Measurements from ENCODE around the gene CISD3. TPM values are rescaled to one million over a fixed set of nuclear protein-coding genes. Genes with fewer than 3 reads are reported as not detected.

The CISD3 gene
- total and polyA plus RNA-seq, 10 donors: 4.9 to 27.5 (median 14.7) TPM

DNA sequence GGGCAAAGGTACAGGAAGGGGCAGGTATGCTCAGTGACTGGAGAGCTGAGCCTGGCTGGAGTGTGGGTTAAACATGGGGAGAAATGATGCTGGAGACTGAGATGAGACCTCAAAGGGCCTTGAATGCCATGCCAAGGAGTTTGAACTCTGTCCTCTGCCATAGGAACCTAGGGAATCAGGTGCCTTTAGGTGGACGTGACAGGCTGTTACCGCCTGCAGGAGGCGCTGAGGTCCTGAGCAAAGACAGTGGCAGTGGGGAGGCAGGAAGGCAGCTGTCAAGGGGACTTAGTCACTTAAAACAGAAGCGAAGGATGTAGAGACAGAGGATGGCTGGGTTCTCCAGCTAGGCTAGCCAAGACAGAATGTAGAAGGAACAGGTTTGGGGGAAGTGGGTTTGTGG lies 31.5 kb downstream of the CISD3 start:
- DNase-seq: peak; percentile 57
- no peaks in the 10 kb centered on the region for H3K9me3 ChIP-seq
- H3K27me3 ChIP-seq (replicated peaks in 1 of 7): no peaks in the 10 kb centered on the region
- peaks cover 0 to 17% (median 1%) of the 10 kb centered on the region in 6 donors for H3K4me1 ChIP-seq
- no peak overlapping the region for H3K4me3 ChIP-seq
- intact Hi-C loops (cut with DNase I; ENCODE audit: low total_unique reads): no loop called here
- WGBS, 5 donors: 82 to 94% (median 84%) methylated on average over 4 of the region's 4 CpGs
- TF ChIP-seq POLR2AphosphoS5 (IDR thresholded peaks at IDR 0.05) (no peak), POLR2A (IDR thresholded peaks at IDR 0.05) (no peak), CTCF (IDR thresholded peaks at IDR 0.05 in 8 of 11, conservative IDR thresholded peaks at IDR 0.05 in 3 of 11) (peak in 2 of 11 experiments; percentile 15 to 26)
- H3K36me3 ChIP-seq: peaks cover 9 to 100% (median 98%) of the 10 kb centered on the region in 6 donors
- H3K27ac ChIP-seq: no peak overlapping the region

DNA sequence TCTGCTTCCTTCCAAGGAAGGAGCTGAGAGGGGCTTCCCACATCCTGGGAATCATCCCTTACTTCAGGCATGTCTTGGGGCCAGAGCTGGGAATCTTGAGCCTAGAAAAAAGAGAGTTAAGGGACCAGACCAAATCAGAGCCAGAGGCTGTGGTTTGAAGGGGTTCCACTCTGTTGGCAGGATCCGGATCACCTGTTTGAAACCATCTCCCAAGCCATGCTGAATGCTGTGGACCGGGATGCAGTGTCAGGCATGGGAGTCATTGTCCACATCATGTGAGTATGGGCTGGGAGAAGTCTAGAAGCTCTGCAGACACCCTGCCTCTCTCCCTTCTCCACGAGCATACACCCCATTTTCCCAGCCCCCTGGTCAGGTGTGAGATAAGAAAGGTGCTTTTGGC lies 32.1 kb downstream of the CISD3 start:
- Histone ChIP-seq H3K36me3 (peaks cover 8 to 100% (median 98%) of the 10 kb centered on the region in 6 donors), H3K4me1 (peaks cover 0 to 14% (median 2%) of the 10 kb centered on the region in 6 donors), H3K4me3 (no peak overlapping the region), H3K27me3 (replicated peaks in 1 of 7) (no peaks in the 10 kb centered on the region), H3K9me3 (no peaks in the 10 kb centered on the region), H3K27ac (no peak overlapping the region)
- DNase-seq: no peak
- TF ChIP-seq POLR2A (IDR thresholded peaks at IDR 0.05) (no peak), CTCF (IDR thresholded peaks at IDR 0.05 in 8 of 11, conservative IDR thresholded peaks at IDR 0.05 in 3 of 11) (no peak), POLR2AphosphoS5 (IDR thresholded peaks at IDR 0.05) (no peak)
- intact Hi-C loops (cut with DNase I; ENCODE audit: low total_unique reads): no loop called here
- WGBS, 5 donors: 90 to 99% (median 94%) methylated on average over 3 of the region's 3 CpGs

DNA sequence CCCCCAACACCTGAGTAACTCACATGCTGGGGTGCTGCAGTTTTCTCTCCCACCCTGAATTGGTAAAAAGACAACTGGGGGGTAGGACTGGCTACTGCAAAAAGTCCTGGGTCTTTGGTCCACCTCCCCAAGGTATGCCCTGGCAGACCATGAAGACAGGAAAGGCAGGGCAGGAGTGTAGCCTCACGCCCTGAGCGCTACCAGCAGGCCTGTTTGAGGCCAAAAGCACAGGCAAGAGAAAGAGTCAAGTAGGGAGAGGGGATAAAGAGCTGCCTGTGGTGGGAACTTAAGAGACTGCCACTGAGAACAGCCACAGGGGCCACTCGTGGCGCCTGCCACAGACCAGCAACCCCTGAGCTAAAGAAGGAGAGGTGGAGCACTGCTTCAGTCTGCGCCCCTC lies 36.2 kb downstream of the CISD3 start:
- Histone ChIP-seq H3K9me3 (no peaks in the 10 kb centered on the region), H3K36me3 (peaks cover 0 to 100% (median 96%) of the 10 kb centered on the region in 6 donors), H3K27me3 (replicated peaks in 1 of 7) (no peaks in the 10 kb centered on the region), H3K4me1 (peaks cover 0 to 5% (median 0%) of the 10 kb centered on the region in 6 donors), H3K27ac (peak overlapping the region in 1 of 8 donors; percentile 24), H3K4me3 (no peak overlapping the region)
- DNase-seq: no peak
- TF ChIP-seq CTCF (IDR thresholded peaks at IDR 0.05 in 8 of 11, conservative IDR thresholded peaks at IDR 0.05 in 3 of 11) (no peak), POLR2A (IDR thresholded peaks at IDR 0.05) (no peak)
- 81 to 93% (median 86%) methylated on average over 5 of the region's 5 CpGs for WGBS, 5 donors
- intact Hi-C loops (cut with DNase I; ENCODE audit: low total_unique reads): no loop called here

- TF ChIP-seq POLR2A (IDR thresholded peaks at IDR 0.05) (no peak), POLR2AphosphoS5 (IDR thresholded peaks at IDR 0.05) (no peak), CTCF (IDR thresholded peaks at IDR 0.05 in 8 of 11, conservative IDR thresholded peaks at IDR 0.05 in 3 of 11) (no peak)
- peaks cover 0 to 5% (median 0%) of the 10 kb centered on the region in 6 donors for H3K4me1 ChIP-seq
- 53 to 83% (median 75%) methylated on average over 5 to 6 of the region's 6 CpGs for WGBS, 5 donors
- no peak overlapping the region for H3K27ac ChIP-seq
- DNase-seq: no peak
- H3K4me3 ChIP-seq: no peak overlapping the region
- intact Hi-C loops (cut with DNase I; ENCODE audit: low total_unique reads): no loop called here
- peaks cover 0 to 100% (median 96%) of the 10 kb centered on the region in 6 donors for H3K36me3 ChIP-seq
- H3K27me3 ChIP-seq (replicated peaks in 1 of 7): no peaks in the 10 kb centered on the region
- no peaks in the 10 kb centered on the region for H3K9me3 ChIP-seq
These were observed 38.3 kb downstream of the CISD3 start for GRCh38 chr17:38768417-38768816.

All from spleen (tissue), 11 donors.